Mesendoderm (in vitro differentiated cells): ENCODE data around the gene LZTR1.

Experiments
- DNase-seq: peaks from one replicate; pipeline ENCODE4 v3.0.0; 2013
- H2AK5ac ChIP-seq: 2 replicates; pipeline ENCODE4 v1.6.1; 2013; ENCODE audit warnings: low read length, inconsistent platforms
- H2BK120ac ChIP-seq: 2 replicates; pipeline ENCODE4 v1.6.1; 2013; ENCODE audit warnings: low read depth, mild to moderate bottlenecking, low read length, moderate library complexity, mixed read lengths
- H2BK15ac ChIP-seq: replicated peaks from 2 replicates; pipeline ENCODE4 v1.6.1; 2013; ENCODE audit warnings: low read depth, mild to moderate bottlenecking, moderate library complexity
- H2BK5ac ChIP-seq: 2 replicates; pipeline ENCODE4 v1.6.1; 2013; ENCODE audit warnings: low read length, inconsistent platforms
- H3K18ac ChIP-seq: 2 replicates; pipeline ENCODE4 v1.6.1; 2013; ENCODE audit warnings: mild to moderate bottlenecking, low read length, mixed read lengths
- H3K23ac ChIP-seq: one replicate; pipeline ENCODE4 v1.6.1; 2013; ENCODE audit warnings: low read length
- H3K27ac ChIP-seq: 2 replicates; pipeline ENCODE4 v1.5.1; 2013; ENCODE audit warnings: low read depth, mild to moderate bottlenecking, inconsistent platforms, low read length, moderate library complexity
- H3K27me3 ChIP-seq: 2 replicates; pipeline ENCODE4 v1.6.1; 2013; ENCODE audit warnings: low read length, control low read depth, mild to moderate bottlenecking, inconsistent platforms; ENCODE audit not compliant: insufficient read depth, poor library complexity
- H3K36me3 ChIP-seq: 2 replicates; pipeline ENCODE4 v1.6.1; 2013; ENCODE audit warnings: low read length, inconsistent platforms; ENCODE audit not compliant: control insufficient read depth, insufficient read depth
- H3K4ac ChIP-seq: one replicate; pipeline ENCODE4 v1.6.1; 2013; ENCODE audit warnings: low read depth, mild to moderate bottlenecking, low read length, moderate library complexity
- H3K4me1 ChIP-seq: 2 replicates; pipeline ENCODE4 v1.6.1; 2013; ENCODE audit warnings: low read depth, low read length, inconsistent platforms; ENCODE audit not compliant: control insufficient read depth
- H3K4me2 ChIP-seq: 2 replicates; pipeline ENCODE4 v1.6.1; 2013; ENCODE audit warnings: low read length
- H3K4me3 ChIP-seq: 2 replicates; pipeline ENCODE4 v1.5.1; 2013; ENCODE audit warnings: mild to moderate bottlenecking, low read length
- H3K56ac ChIP-seq: one replicate; pipeline ENCODE4 v1.6.1; 2013; ENCODE audit warnings: low read length
- H3K79me1 ChIP-seq: 2 replicates; pipeline ENCODE4 v1.6.1; 2013; ENCODE audit warnings: low read length, inconsistent platforms
- H3K79me2 ChIP-seq: 2 replicates; pipeline ENCODE4 v1.6.1; 2013; ENCODE audit warnings: mild to moderate bottlenecking, low read length; ENCODE audit not compliant: control insufficient read depth, insufficient read depth
- H3K9ac ChIP-seq: 2 replicates; pipeline ENCODE4 v1.6.1; 2013; ENCODE audit warnings: low read length, inconsistent platforms
- H4K5ac ChIP-seq: one replicate; pipeline ENCODE4 v1.6.1; 2013; ENCODE audit warnings: low read length
- H4K8ac ChIP-seq: one replicate; pipeline ENCODE4 v1.6.1; 2013; ENCODE audit warnings: low read depth, mild to moderate bottlenecking, control low read depth, low read length, moderate library complexity
- WGBS: extraction: QIAGEN DNeasy Blood & Tissue Kit; methylation state at CpG from one replicate; pipeline ENCODE4 v1.1.7; 2013; ENCODE audit warnings: low lambda C conversion rate, missing lambda C conversion rate; ENCODE audit not compliant: insufficient coverage; ENCODE audit errors: extremely low coverage; 5-methylcytosine and 5-hydroxymethylcytosine counted together

Gene LZTR1

GRCh38 chr22:20977019-20977418 lies 5.1 kb upstream of the LZTR1 start:
- no peak overlapping the region for H2BK120ac ChIP-seq
- H3K79me1 ChIP-seq: no peaks in the 10 kb centered on the region
- no peak overlapping the region for H3K23ac ChIP-seq
- H4K8ac ChIP-seq: no peak overlapping the region
- no peak overlapping the region for H3K27ac ChIP-seq
- no peaks in the 10 kb centered on the region for H3K27me3 ChIP-seq
- no peak overlapping the region for H3K56ac ChIP-seq
- no peak overlapping the region for H2AK5ac ChIP-seq
- H2BK5ac ChIP-seq: no peak overlapping the region
- H3K4me1 ChIP-seq: peaks cover 7% of the 10 kb centered on the region
- H3K4me2 ChIP-seq: no peak overlapping the region
- no peak overlapping the region for H3K4me3 ChIP-seq
- H3K18ac ChIP-seq: no peak overlapping the region
- no peak overlapping the region for H4K5ac ChIP-seq
- no peaks in the 10 kb centered on the region for H3K36me3 ChIP-seq
- no peak for DNase-seq
- H3K9ac ChIP-seq: no peak overlapping the region
- no peaks in the 10 kb centered on the region for H3K79me2 ChIP-seq
- no CpG with 5 or more reads among the region's 11 CpGs for WGBS
- no peak overlapping the region for H3K4ac ChIP-seq
- no peak overlapping the region for H2BK15ac ChIP-seq

- H3K27me3 ChIP-seq: no peaks in the 10 kb centered on the region
- H3K4me2 ChIP-seq: no peak overlapping the region
- H2BK15ac ChIP-seq: no peak overlapping the region
- H3K4ac ChIP-seq: no peak overlapping the region
- no peak overlapping the region for H3K4me3 ChIP-seq
- peaks cover under 1% of the 10 kb centered on the region for H3K79me1 ChIP-seq
- no peak overlapping the region for H2AK5ac ChIP-seq
- no peak overlapping the region for H4K8ac ChIP-seq
- H3K9ac ChIP-seq: no peak overlapping the region
- H4K5ac ChIP-seq: no peak overlapping the region
- no peak overlapping the region for H3K23ac ChIP-seq
- H3K79me2 ChIP-seq: no peaks in the 10 kb centered on the region
- H2BK5ac ChIP-seq: no peak overlapping the region
- H3K36me3 ChIP-seq: no peaks in the 10 kb centered on the region
- H3K27ac ChIP-seq: no peak overlapping the region
- WGBS: no CpG with 5 or more reads among the region's 17 CpGs
- H3K18ac ChIP-seq: no peak overlapping the region
- peaks cover 7% of the 10 kb centered on the region for H3K4me1 ChIP-seq
- DNase-seq: no peak
- no peak overlapping the region for H2BK120ac ChIP-seq
- H3K56ac ChIP-seq: no peak overlapping the region
Measured at GRCh38 chr22:20977516-20978170, 4.5 kb upstream of the LZTR1 start.

GRCh38 chr22:20978419-20978818 lies 3.7 kb upstream of the LZTR1 start:
- Histone ChIP-seq H4K8ac (no peak overlapping the region), H3K4me1 (peaks cover 9% of the 10 kb centered on the region), H3K9ac (no peak overlapping the region), H3K18ac (no peak overlapping the region), H2BK120ac (no peak overlapping the region), H2BK5ac (no peak overlapping the region), H3K4me3 (no peak overlapping the region), H3K56ac (no peak overlapping the region), H3K27ac (no peak overlapping the region), H4K5ac (no peak overlapping the region), H3K4ac (no peak overlapping the region), H3K36me3 (no peaks in the 10 kb centered on the region), H3K79me1 (peaks cover 4% of the 10 kb centered on the region), H3K27me3 (no peaks in the 10 kb centered on the region), H3K23ac (no peak overlapping the region), H3K4me2 (no peak overlapping the region), H2BK15ac (no peak overlapping the region), H2AK5ac (no peak overlapping the region), H3K79me2 (no peaks in the 10 kb centered on the region)
- no CpG with 5 or more reads among the region's 2 CpGs for WGBS
- no peak for DNase-seq

- no peak overlapping the region for H3K27ac ChIP-seq
- H2BK15ac ChIP-seq: no peak overlapping the region
- peak overlapping the region; percentile 53 for H3K4me2 ChIP-seq
- no peak overlapping the region for H2AK5ac ChIP-seq
- peak; percentile 98 for DNase-seq
- H3K23ac ChIP-seq: no peak overlapping the region
- no CpG with 5 or more reads among the region's 39 CpGs for WGBS
- H2BK5ac ChIP-seq: no peak overlapping the region
- peak overlapping the region; percentile 86 for H3K56ac ChIP-seq
- no peak overlapping the region for H3K18ac ChIP-seq
- no peaks in the 10 kb centered on the region for H3K36me3 ChIP-seq
- H2BK120ac ChIP-seq: no peak overlapping the region
- peak overlapping the region; percentile 30 for H3K9ac ChIP-seq
- H3K4me3 ChIP-seq: no peak overlapping the region
- H3K27me3 ChIP-seq: no peaks in the 10 kb centered on the region
- no peak overlapping the region for H4K5ac ChIP-seq
- H3K79me2 ChIP-seq: no peaks in the 10 kb centered on the region
- no peak overlapping the region for H4K8ac ChIP-seq
- no peak overlapping the region for H3K4ac ChIP-seq
- H3K79me1 ChIP-seq: peaks cover 4% of the 10 kb centered on the region
- peaks cover 9% of the 10 kb centered on the region for H3K4me1 ChIP-seq
Measured at GRCh38 chr22:20979243-20979809, 2.8 kb upstream of the LZTR1 start.

GRCh38 chr22:20979940-20980453 lies 2.1 kb upstream of the LZTR1 start:
- peak overlapping the region; percentile 6 for H3K4me2 ChIP-seq
- no peaks in the 10 kb centered on the region for H3K79me2 ChIP-seq
- no peak overlapping the region for H3K18ac ChIP-seq
- no peak overlapping the region for H2BK15ac ChIP-seq
- no peaks in the 10 kb centered on the region for H3K36me3 ChIP-seq
- no peak overlapping the region for H3K4me3 ChIP-seq
- peak overlapping the region; percentile 23 for H3K9ac ChIP-seq
- no peaks in the 10 kb centered on the region for H3K27me3 ChIP-seq
- no peak overlapping the region for H2BK120ac ChIP-seq
- H3K4me1 ChIP-seq: peaks cover 9% of the 10 kb centered on the region
- H2BK5ac ChIP-seq: no peak overlapping the region
- H3K79me1 ChIP-seq: peaks cover 4% of the 10 kb centered on the region
- H3K56ac ChIP-seq: peak overlapping the region; percentile 65
- peak overlapping the region; percentile 9 for H2AK5ac ChIP-seq
- no peak overlapping the region for H3K23ac ChIP-seq
- no peak for DNase-seq
- H4K5ac ChIP-seq: no peak overlapping the region
- H3K27ac ChIP-seq: no peak overlapping the region
- H4K8ac ChIP-seq: no peak overlapping the region
- no CpG with 5 or more reads among the region's 13 CpGs for WGBS
- H3K4ac ChIP-seq: no peak overlapping the region
